Gastroesophageal sphincter (tissue), 4 donors: ENCODE results near the gene GNAQ. TPM values are rescaled to one million over a fixed set of nuclear protein-coding genes. Genes with fewer than 3 reads are reported as not detected.

Source experiments
- ATAC-seq: fragments of 150-250 bp; one replicate; pipeline ENCODE4 v1.9.1; 2016; ENCODE audit warnings: mild to moderate bottlenecking, moderate library complexity
- H3K27ac ChIP-seq, 4 donors: fragments of 200-600 bp; sonication (generic) in 3 of 4; 1 replicate in 3 of 4; 2 replicates in 1 of 4; pipeline ENCODE4 v1.5.1; 2016 to 2019
- H3K27me3 ChIP-seq: fragments of 200-600 bp; sonication (generic); one replicate; pipeline ENCODE4 v1.5.1; 2019
- H3K36me3 ChIP-seq, 2 donors: fragments of 200-600 bp; sonication (generic); one replicate each; pipeline ENCODE4 v1.5.1; 2019; ENCODE audit warnings: control low read depth in 1 of 2
- H3K4me1 ChIP-seq, 3 donors: fragments of 200-600 bp; sonication (generic); 1 replicate in 2 of 3; 2 replicates in 1 of 3; pipeline ENCODE4 v1.5.1; 2016 to 2019; ENCODE audit warnings: control low read depth in 2 of 3
- H3K4me3 ChIP-seq, 2 donors: fragments of 200-600 bp; sonication (generic); one replicate each; pipeline ENCODE4 v1.5.1; 2019; ENCODE audit warnings: mild to moderate bottlenecking in 1 of 2, moderate library complexity in 1 of 2
- H3K9me3 ChIP-seq, 3 donors: fragments of 200-600 bp; sonication (generic); one replicate each; pipeline ENCODE4 v1.5.1; 2017 to 2019; ENCODE audit warnings: control low read depth in 2 of 3
- EP300 ChIP-seq: sonication (generic); formaldehyde crosslinking; IDR thresholded peaks from one replicate; pipeline ENCODE4 v1.6.1; 2017; ENCODE audit warnings: antibody characterized with exemption, mild to moderate bottlenecking
- POLR2A ChIP-seq, 2 donors: fragments of 450-650 bp; IDR thresholded peaks; one replicate each; pipeline ENCODE4 v1.6.1; 2017; ENCODE audit warnings: antibody characterized with exemption in 2 of 2, mild to moderate bottlenecking in 2 of 2, moderate library complexity in 1 of 2
- POLR2AphosphoS5 ChIP-seq: sonication (generic); formaldehyde crosslinking; IDR thresholded peaks from one replicate; pipeline ENCODE4 v1.6.1; 2017; ENCODE audit warnings: antibody characterized with exemption
- WGBS, 2 donors: methylation state at CpG; one replicate each; pipeline ENCODE4 v1.1.5; 2018; ENCODE audit warnings: low coverage in 1 of 2; 5-methylcytosine and 5-hydroxymethylcytosine counted together
- total RNA-seq, 4 donors: library from RNA; depleted of rRNA; stranded (reverse); fragments of >200 nt; gene quantifications; one replicate each; pipeline ENCODE4 v1.1.0, GENCODE V29; 2016
- TF ChIP-seq, protein P1 (sequence below), 4 experiments: fragments of 200-600 bp in 2 of 4; fragments of 450-650 bp in 2 of 4; sonication (generic) in 1 of 4; IDR thresholded peaks; one replicate each; pipeline ENCODE4 v1.5.1; 2017 to 2019; ENCODE audit warnings: antibody characterized with exemption in 4 of 4, mild to moderate bottlenecking in 2 of 4, moderate library complexity in 2 of 4

GNAQ gene
- total RNA-seq, 4 donors from 2014 or later: 57.6 to 86.4 (median 70.8) TPM

DNA sequence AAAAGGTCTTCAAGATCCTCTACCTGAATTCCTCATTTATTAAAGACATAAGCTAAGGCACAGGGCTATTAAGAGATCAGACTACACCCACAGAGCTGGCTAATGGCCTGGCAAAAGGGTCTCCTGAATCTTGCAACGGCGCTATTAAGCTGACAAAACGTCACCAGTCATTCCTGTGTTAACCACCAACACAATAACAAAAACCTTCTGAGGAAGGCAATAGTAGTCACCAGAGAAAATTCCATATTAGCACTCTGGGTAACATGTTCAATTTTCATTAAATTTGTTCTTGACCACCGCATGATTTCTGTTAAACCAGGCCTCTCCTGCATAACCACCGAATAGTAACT is 77.0 kb downstream of the GNAQ start:
- ATAC-seq: no peak

DNA sequence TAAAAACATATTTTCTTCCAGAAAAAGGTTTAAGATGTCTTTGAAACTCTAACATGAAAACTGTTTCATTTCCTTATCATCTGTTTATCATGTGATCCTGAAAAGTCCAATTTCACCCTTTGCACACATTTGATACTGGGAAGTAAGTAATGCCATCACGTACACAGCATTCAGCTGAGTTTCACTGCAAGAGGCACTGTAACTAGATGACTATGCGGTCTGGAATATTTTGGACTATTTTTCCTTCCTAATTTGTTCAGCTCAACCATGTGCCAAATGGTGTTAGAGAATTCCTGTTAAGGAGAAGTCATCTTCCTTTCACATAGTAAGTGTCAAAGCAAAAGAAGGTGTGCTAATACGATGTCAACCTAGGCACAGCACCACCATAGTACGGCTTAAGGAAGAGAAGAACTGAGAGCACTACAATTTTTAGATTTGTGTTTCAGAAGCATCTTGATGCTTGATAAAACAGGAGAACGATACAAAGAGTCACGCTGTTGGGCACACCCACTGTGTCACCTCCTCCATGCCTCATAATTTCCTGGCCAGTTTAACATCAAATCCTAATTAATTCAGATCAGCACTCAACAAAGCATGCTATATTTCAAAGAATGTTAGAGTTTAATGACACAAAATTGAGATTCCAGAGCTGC is 77.5 kb downstream of the GNAQ start:
- H3K4me1 ChIP-seq: peaks cover 8 to 82% (median 29%) of the 10 kb centered on the region in 3 donors
- peak overlapping the region in 3 of 4 donors; percentile 0 to 48 (median 33) for H3K27ac ChIP-seq
- ATAC-seq: no peak

More for the DNA sequence above, 77.0 kb downstream of the GNAQ start:
- H3K4me1 ChIP-seq: peaks cover 8 to 77% (median 24%) of the 10 kb centered on the region in 3 donors
- H3K27ac ChIP-seq: peak overlapping the region in 1 of 4 donors; percentile 48
- H3K36me3 ChIP-seq: no peaks in the 10 kb centered on the region
- TF ChIP-seq POLR2AphosphoS5: no peak
- TF ChIP-seq, protein P1, sequence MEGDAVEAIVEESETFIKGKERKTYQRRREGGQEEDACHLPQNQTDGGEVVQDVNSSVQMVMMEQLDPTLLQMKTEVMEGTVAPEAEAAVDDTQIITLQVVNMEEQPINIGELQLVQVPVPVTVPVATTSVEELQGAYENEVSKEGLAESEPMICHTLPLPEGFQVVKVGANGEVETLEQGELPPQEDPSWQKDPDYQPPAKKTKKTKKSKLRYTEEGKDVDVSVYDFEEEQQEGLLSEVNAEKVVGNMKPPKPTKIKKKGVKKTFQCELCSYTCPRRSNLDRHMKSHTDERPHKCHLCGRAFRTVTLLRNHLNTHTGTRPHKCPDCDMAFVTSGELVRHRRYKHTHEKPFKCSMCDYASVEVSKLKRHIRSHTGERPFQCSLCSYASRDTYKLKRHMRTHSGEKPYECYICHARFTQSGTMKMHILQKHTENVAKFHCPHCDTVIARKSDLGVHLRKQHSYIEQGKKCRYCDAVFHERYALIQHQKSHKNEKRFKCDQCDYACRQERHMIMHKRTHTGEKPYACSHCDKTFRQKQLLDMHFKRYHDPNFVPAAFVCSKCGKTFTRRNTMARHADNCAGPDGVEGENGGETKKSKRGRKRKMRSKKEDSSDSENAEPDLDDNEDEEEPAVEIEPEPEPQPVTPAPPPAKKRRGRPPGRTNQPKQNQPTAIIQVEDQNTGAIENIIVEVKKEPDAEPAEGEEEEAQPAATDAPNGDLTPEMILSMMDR (IDR thresholded peaks at IDR 0.05): no peak
- TF ChIP-seq POLR2A (IDR thresholded peaks at IDR 0.05): no peak
- TF ChIP-seq EP300: no peak
- WGBS, 2 donors: 88 to 91% methylated on average over 4 to 5 of the region's 5 CpGs
- no peaks in the 10 kb centered on the region for H3K9me3 ChIP-seq
- H3K4me3 ChIP-seq: no peak overlapping the region
- H3K27me3 ChIP-seq: no peaks in the 10 kb centered on the region

DNA sequence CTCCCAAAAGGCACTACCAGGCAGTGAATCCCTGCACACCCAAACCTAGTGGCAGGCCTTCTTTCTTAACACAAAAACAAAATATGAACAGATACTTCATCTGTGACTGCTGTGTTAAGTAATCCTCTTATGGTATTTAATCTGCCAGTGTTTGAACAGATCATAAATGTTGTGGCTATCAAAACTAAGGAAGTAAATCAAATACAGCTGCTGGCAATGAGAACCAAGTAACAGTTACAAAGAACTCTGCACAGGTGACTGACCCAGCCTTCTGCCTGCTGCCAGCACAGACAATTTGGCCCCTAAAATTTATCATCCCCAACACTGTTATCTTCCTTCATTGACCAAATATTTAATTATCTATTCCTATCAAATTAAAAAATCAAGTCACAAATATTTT is 78.0 kb downstream of the GNAQ start:
- Histone ChIP-seq H3K36me3 (no peaks in the 10 kb centered on the region), H3K9me3 (no peaks in the 10 kb centered on the region), H3K27me3 (no peaks in the 10 kb centered on the region), H3K4me1 (peaks cover 8 to 83% (median 34%) of the 10 kb centered on the region in 3 donors), H3K4me3 (no peak overlapping the region), H3K27ac (peak overlapping the region in 3 of 4 donors; percentile 31 to 48 (median 33))
- TF ChIP-seq EP300: no peak
- ATAC-seq: no peak

More for the DNA sequence above, 77.5 kb downstream of the GNAQ start:
- H3K27me3 ChIP-seq: no peaks in the 10 kb centered on the region
- WGBS, 2 donors: 49 to 75% methylated on average over 6 of the region's 6 CpGs
- H3K36me3 ChIP-seq: no peaks in the 10 kb centered on the region
- H3K9me3 ChIP-seq: no peaks in the 10 kb centered on the region
- H3K4me3 ChIP-seq: no peak overlapping the region
- TF ChIP-seq EP300 (no peak), POLR2A (IDR thresholded peaks at IDR 0.05) (no peak), POLR2AphosphoS5 (no peak)
- TF ChIP-seq, protein P1 (IDR thresholded peaks at IDR 0.05): no peak

DNA sequence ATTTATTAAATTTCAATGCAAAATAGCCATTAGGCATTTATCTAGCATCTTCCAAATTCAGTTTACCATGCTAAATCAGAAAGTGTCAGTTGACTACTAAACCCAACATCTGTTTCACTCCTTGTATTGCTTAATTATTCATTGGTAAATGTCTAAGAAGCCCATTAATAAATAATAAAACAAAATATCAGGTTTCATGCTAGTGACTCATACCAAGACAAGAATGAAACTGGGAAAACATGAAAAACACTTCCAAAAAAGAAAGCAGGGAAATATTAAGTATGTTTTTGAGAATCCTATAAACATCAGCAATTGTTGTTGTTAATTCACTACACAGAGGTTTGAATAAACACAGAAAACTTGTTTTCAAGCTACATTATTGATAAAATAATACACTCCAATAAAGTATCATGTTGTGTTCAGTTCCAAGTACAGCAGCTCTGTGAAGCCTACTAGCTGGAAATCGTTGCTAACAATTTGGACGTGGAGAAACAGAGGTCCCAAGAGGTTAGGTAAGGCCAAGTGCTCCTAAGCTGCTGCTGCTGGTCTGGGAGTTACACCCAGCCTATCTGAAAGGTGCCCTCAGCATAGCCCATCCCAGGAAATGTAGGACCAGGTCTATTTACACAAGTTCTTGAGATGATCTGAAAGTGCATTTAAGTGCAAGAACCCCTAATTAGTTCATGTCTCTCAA is 78.8 kb downstream of the GNAQ start:
- ATAC-seq: peak; percentile 68
- no peaks in the 10 kb centered on the region for H3K27me3 ChIP-seq
- no peaks in the 10 kb centered on the region for H3K9me3 ChIP-seq
- H3K27ac ChIP-seq: peak overlapping the region in 3 of 4 donors; percentile 31 to 48 (median 33)
- 5 to 15% methylated on average over 2 of the region's 2 CpGs for whole genome bisulfite sequencing, 2 donors
- H3K36me3 ChIP-seq: no peaks in the 10 kb centered on the region
- H3K4me3 ChIP-seq: no peak overlapping the region
- H3K4me1 ChIP-seq: peaks cover 8 to 87% (median 35%) of the 10 kb centered on the region in 3 donors
- TF ChIP-seq EP300 (no peak), POLR2AphosphoS5 (peak; percentile 13), POLR2A (IDR thresholded peaks at IDR 0.05) (no peak)
- TF ChIP-seq, protein P1 (IDR thresholded peaks at IDR 0.05): no peak

DNA sequence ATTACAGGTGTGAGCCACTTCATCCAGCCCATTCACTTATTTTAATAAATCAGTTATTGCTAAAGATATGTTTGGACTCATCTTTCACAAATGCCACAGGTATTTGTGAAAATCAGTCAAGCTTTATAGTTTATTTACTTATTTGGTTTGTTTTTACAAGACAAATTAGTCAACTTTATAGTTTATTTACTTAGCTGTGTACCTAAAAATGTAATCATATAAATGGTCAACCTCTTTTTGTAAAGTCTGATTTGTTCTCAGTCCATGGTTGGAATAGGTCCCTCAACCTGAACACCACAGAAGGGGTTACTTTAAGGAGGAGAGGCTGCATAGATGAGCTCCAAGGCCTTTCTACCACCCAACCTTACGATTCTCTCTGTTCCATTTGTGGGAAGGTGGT is 80.2 kb downstream of the GNAQ start:
- Histone ChIP-seq H3K4me1 (peaks cover 15 to 96% (median 48%) of the 10 kb centered on the region in 3 donors), H3K27me3 (no peaks in the 10 kb centered on the region), H3K4me3 (no peak overlapping the region), H3K9me3 (no peaks in the 10 kb centered on the region), H3K27ac (peak overlapping the region in 2 of 4 donors; percentile 28 to 29), H3K36me3 (no peaks in the 10 kb centered on the region)
- TF ChIP-seq POLR2AphosphoS5: no peak
- 91% methylated on average over 1 of the region's 1 CpG for WGBS, 2 donors
- no peak for ATAC-seq
